HepG2 (cell line): Measurements from ENCODE around the gene TACC3. TPM values are rescaled to one million over a fixed set of nuclear protein-coding genes. Genes with fewer than 3 reads are reported as not detected.

Experiments used
- ATAC-seq: fragments of 200-7000 bp; cut with Tn5 transposase; 3 replicates; pipeline ENCODE4 v1.9.1; 2020; ENCODE audit warnings: mild to moderate bottlenecking, moderate library complexity
- BruUV-seq: library from RNA; stranded (reverse); fragments of 400-500 nt; replicated peaks from 2 replicates; lab custom pipeline; 2021; lab: Mats Ljungman, UMichigan
- CTCF ChIA-PET: fragments of 300-600 bp; formaldehyde crosslinking; extraction: SDS; loops from one replicate; lab custom pipeline; 2021; ENCODE audit warnings: low total read pairs, inconsistent platforms, low intra/inter-chr PET ratio; lab: Yijun Ruan, JAX
- POLR2A ChIA-PET: fragments of 350-600 bp; sonication (Branson Sonifier 250); formaldehyde crosslinking; loops from one replicate; lab custom pipeline; 2020; ENCODE audit warnings: antibody characterized with exemption, inconsistent platforms; lab: Yijun Ruan, JAX
- DNase-seq: peaks from one replicate; pipeline ENCODE4 v3.0.0-alpha.2; 2015; ENCODE audit warnings: low spot score
- FAIRE-seq: peaks from 3 replicates; lab custom pipeline; 2011; peaks lifted over from hg19 to GRCh38; lab: Jason Lieb, UNC
- H2AFZ ChIP-seq: one replicate; pipeline ENCODE4 v1.6.1; 2011; ENCODE audit warnings: low read length, inconsistent platforms
- H3K27ac ChIP-seq: fragments of 300-600 bp; 3 replicates; pipeline ENCODE4 v1.8.0; 2011; ENCODE audit warnings: mixed run types, mild to moderate bottlenecking, mixed read lengths, low read length, inconsistent platforms; ENCODE audit not compliant: insufficient read depth; ENCODE audit errors: extremely low read length
- H3K27me3 ChIP-seq, 2 experiments: fragments of 200-600 bp in 1 of 2; 2 replicates in 1 of 2; 3 replicates in 1 of 2; pipeline versions ENCODE4 v1.6.0 to v1.8.0; 2011; ENCODE audit warnings: low read length in 2 of 2, mild to moderate bottlenecking in 2 of 2, moderate library complexity in 2 of 2, inconsistent platforms in 1 of 2; ENCODE audit not compliant: insufficient read depth in 2 of 2, control insufficient read depth in 1 of 2
- H3K36me3 ChIP-seq, 2 experiments: fragments of 200-600 bp in 1 of 2; replicated peaks in 1 of 2; 2 replicates in 1 of 2; 3 replicates in 1 of 2; pipeline versions ENCODE4 v1.5.1 to v1.8.0; 2011; ENCODE audit warnings: low read length in 2 of 2, inconsistent platforms in 1 of 2; ENCODE audit not compliant: insufficient read depth in 2 of 2, control insufficient read depth in 1 of 2
- H3K4me1 ChIP-seq: 2 replicates; pipeline ENCODE4 v1.5.1; 2012; ENCODE audit warnings: low read length, inconsistent platforms; ENCODE audit not compliant: insufficient read depth
- H3K4me2 ChIP-seq: 2 replicates; pipeline ENCODE4 v1.6.0; 2011; ENCODE audit warnings: low read depth, low read length, inconsistent platforms
- H3K4me3 ChIP-seq, 3 experiments: fragments of 200-600 bp in 1 of 3; sonication (generic), shearing (Covaris generic) in 1 of 3; replicated peaks in 1 of 3; 2 replicates each; pipeline ENCODE4 v1.5.1; 2011 to 2016; ENCODE audit warnings: low read length in 3 of 3, inconsistent platforms in 2 of 3, low read depth in 2 of 3, mild to moderate bottlenecking in 2 of 3, control low read depth in 1 of 3, mixed read lengths in 1 of 3; ENCODE audit not compliant: insufficient read depth in 1 of 3
- H3K79me2 ChIP-seq: one replicate; pipeline ENCODE4 v1.6.1; 2011; ENCODE audit warnings: low read length, inconsistent platforms; ENCODE audit not compliant: insufficient read depth
- H3K9ac ChIP-seq: 2 replicates; pipeline ENCODE4 v1.6.0; 2011; ENCODE audit warnings: mild to moderate bottlenecking, low read depth, low read length, inconsistent platforms; ENCODE audit not compliant: insufficient read depth
- H3K9me3 ChIP-seq: 2 replicates; pipeline ENCODE4 v1.5.1; 2012; ENCODE audit warnings: mild to moderate bottlenecking, low read length
- H4K20me1 ChIP-seq: 2 replicates; pipeline ENCODE4 v1.6.0; 2011; ENCODE audit warnings: inconsistent platforms, mild to moderate bottlenecking, low read length, moderate library complexity; ENCODE audit not compliant: insufficient read depth
- AGO1 ChIP-seq: fragments of 200-400 bp; formaldehyde crosslinking; IDR thresholded peaks from 2 replicates; pipeline ENCODE4 v1.6.1; 2017; ENCODE audit warnings: mild to moderate bottlenecking, low read depth, low read length, moderate library complexity; ENCODE audit not compliant: poor library complexity, severe bottlenecking
- ARNT ChIP-seq: fragments of 450-650 bp; IDR thresholded peaks from 2 replicates; pipeline ENCODE4 v1.6.1; 2017
- CHD2 ChIP-seq: IDR thresholded peaks from 2 replicates; pipeline ENCODE4 v1.6.1; 2011; ENCODE audit warnings: low read depth, low read length, improper control_type of control experiment
- DBP ChIP-seq: sonication (generic); formaldehyde crosslinking; IDR thresholded peaks from 2 replicates; pipeline ENCODE4 v1.4.0; 2020; ENCODE audit warnings: missing genetic modification reagents; ENCODE audit errors: not compliant biosample characterization
- DR1 ChIP-seq: sonication (generic); formaldehyde crosslinking; IDR thresholded peaks from 2 replicates; pipeline ENCODE4 v1.8.0; 2021; ENCODE audit warnings: mild to moderate bottlenecking, missing genetic modification reagents, inconsistent platforms
- HNRNPK ChIP-seq: fragments of 200-400 bp; formaldehyde crosslinking; IDR thresholded peaks from 2 replicates; pipeline ENCODE4 v1.6.1; 2018; ENCODE audit warnings: low read length, low read depth, moderate library complexity, mild to moderate bottlenecking; ENCODE audit not compliant: poor library complexity, severe bottlenecking
- HNRNPL ChIP-seq: fragments of 200-400 bp; formaldehyde crosslinking; IDR thresholded peaks from 2 replicates; pipeline ENCODE4 v1.6.1; 2017; ENCODE audit warnings: mild to moderate bottlenecking, low read depth, low read length
- HNRNPUL1 ChIP-seq: fragments of 200-400 bp; formaldehyde crosslinking; IDR thresholded peaks from 2 replicates; pipeline ENCODE4 v1.6.1; 2017; ENCODE audit warnings: low read depth, mild to moderate bottlenecking, low read length, moderate library complexity
- MED8 ChIP-seq: sonication (generic); formaldehyde crosslinking; IDR thresholded peaks from 2 replicates; pipeline ENCODE4 v1.8.1; 2023; ENCODE audit warnings: mild to moderate bottlenecking, missing genetic modification reagents; ENCODE audit not compliant: insufficient replicate concordance
- NCOA1 ChIP-seq: sonication (generic); formaldehyde crosslinking; IDR thresholded peaks from 2 replicates; pipeline ENCODE4 v1.9.0; 2021; ENCODE audit warnings: missing genetic modification reagents
- THAP11 ChIP-seq: IDR thresholded peaks from 2 replicates; pipeline ENCODE4 v1.6.1; 2016; ENCODE audit warnings: missing biosample characterization, missing genetic modification reagents
- ZBTB7B ChIP-seq: sonication (generic); formaldehyde crosslinking; IDR thresholded peaks from 2 replicates; pipeline ENCODE4 v1.4.0; 2020; ENCODE audit warnings: missing genetic modification reagents
- ZNF136 ChIP-seq: sonication (generic); formaldehyde crosslinking; IDR thresholded peaks from 2 replicates; pipeline ENCODE4 v1.8.1; 2022; ENCODE audit warnings: low read depth, mild to moderate bottlenecking, moderate library complexity, missing genetic modification reagents
- ZNF235 ChIP-seq: sonication (generic); formaldehyde crosslinking; IDR thresholded peaks from 2 replicates; pipeline ENCODE4 v1.8.1; 2023; ENCODE audit warnings: mild to moderate bottlenecking, missing genetic modification reagents, borderline replicate concordance
- ZNF335 ChIP-seq: sonication (generic); formaldehyde crosslinking; IDR thresholded peaks from 2 replicates; pipeline ENCODE4 v1.4.0; 2020; ENCODE audit warnings: missing genetic modification reagents
- ZNF609 ChIP-seq: sonication (generic); formaldehyde crosslinking; IDR thresholded peaks from 2 replicates; pipeline ENCODE4 v1.4.0; 2020; ENCODE audit warnings: mild to moderate bottlenecking, missing genetic modification reagents, borderline replicate concordance
- ZNF619 ChIP-seq: sonication (generic); formaldehyde crosslinking; IDR thresholded peaks from 2 replicates; pipeline ENCODE4 v1.4.0; 2020; ENCODE audit warnings: mild to moderate bottlenecking, missing genetic modification reagents
- ZNF770 ChIP-seq: sonication (generic); formaldehyde crosslinking; IDR thresholded peaks from 2 replicates; pipeline ENCODE4 v1.5.0; 2020; ENCODE audit warnings: mild to moderate bottlenecking, missing genetic modification reagents
- WGBS: methylation state at CpG from one replicate; pipeline ENCODE4 v1.1.6; 2017; ENCODE audit warnings: low lambda C conversion rate; 5-methylcytosine and 5-hydroxymethylcytosine counted together
- in situ Hi-C: cut with HindIII; loops from 2 replicates; pipeline ENCODE4 v1.10.0; 2017; ENCODE audit warnings: low pct_unique_long_range_greater_than_20kb; ENCODE audit not compliant: extremely low pct_ligation_motif_present
- intact Hi-C: fragments of 100-400 bp; cut with micrococcal nuclease; formaldehyde crosslinking; loops from one replicate; pipeline ENCODE4 v1.10.0; 2022; ENCODE audit not compliant: unreplicated experiment
- polyA plus RNA-seq, 8 experiments: library from polyadenylated mRNA; depleted of rRNA in 3 of 8; stranded (reverse) in 7 of 8; unstranded in 1 of 8; fragments of >200 nt; fragmentation: Illumina TruSeq in 4 of 8; extraction: Trizol in 4 of 8; gene quantifications; 2 replicates each; pipeline versions ENCODE4 v1.2.1 to v1.2.3, GENCODE V29; 2011 to 2016; ENCODE audit warnings: low read depth in 4 of 8, missing spikeins in 1 of 8, mixed read lengths in 1 of 8; ENCODE audit not compliant: insufficient read depth in 1 of 8
- total RNA-seq, 5 experiments: library from RNA; depleted of rRNA; stranded (reverse); fragments of >200 nt; fragmentation: Illumina TruSeq; extraction: Trizol; gene quantifications; 2 replicates each; pipeline ENCODE4 v1.2.3, GENCODE V29; 2016; ENCODE audit warnings: low read depth in 1 of 5

The TACC3 gene
- total and polyA plus RNA-seq, 2 of the 13 experiments (the other 11 are each of a cell fraction or from before 2014, with no cell fraction given): 20.3 to 21.2 TPM

GRCh38 chr4:1769692-1770091 is 48.4 kb downstream of the TACC3 start:
- Histone ChIP-seq H4K20me1 (no peaks in the 10 kb centered on the region), H3K4me1 (peaks cover 87% of the 10 kb centered on the region), H3K27ac (peak overlapping the region; percentile 83), H3K9me3 (no peaks in the 10 kb centered on the region), H3K36me3 (no peaks in the 10 kb centered on the region), H3K27me3 (no peaks in the 10 kb centered on the region), H3K4me3 (no peak overlapping the region; a peak in 1 of 6 replicates), H3K79me2 (peaks cover 2% of the 10 kb centered on the region), H3K9ac (no peak overlapping the region), H3K4me2 (peak overlapping the region; percentile 18; the same call in 1 of the 2 replicates), H2AFZ (no peak overlapping the region)
- in situ Hi-C loops (no loop called here), intact Hi-C loops (no loop called here)
- DNase-seq (no peak), ATAC-seq (no peak), FAIRE-seq (no peak)
- ChIA-PET CTCF (interaction anchor here (1.4 kb wide), 1 partner anchor 40 kb away, joined by 3 read pairs; no protein-coding TSS in a partner anchor), POLR2A (interaction anchor here (0.6 to 34.3 kb wide), 3 partner anchors 18 to 79 kb away, joined by 5 to 1258 read pairs (median 9); partner anchors contain the start of gene FGFR3)
- BruUV-seq: no TSS peak
- no CpG with 5 or more reads among the region's 6 CpGs for WGBS
- TF ChIP-seq AGO1 (peak; percentile 20), ARNT (no peak), MED8 (CRISPR knock-in tag) (no peak), CHD2 (no peak), ZNF609 (CRISPR knock-in tag) (no peak), THAP11 (CRISPR knock-in tag) (no peak), DBP (no peak), DR1 (CRISPR knock-in tag) (no peak), HNRNPL (0 out of 2 replicates have a peak, but pooled peaks have one; percentile 28), ZBTB7B (CRISPR knock-in tag) (no peak), ZNF770 (CRISPR knock-in tag) (0 out of 2 replicates have a peak, but pooled peaks have one; percentile 36), HNRNPUL1 (no peak), ZNF136 (no peak), ZNF619 (CRISPR knock-in tag) (no peak), ZNF235 (no peak), ZNF335 (CRISPR knock-in tag) (no peak), HNRNPK (no peak), NCOA1 (CRISPR knock-in tag) (no peak)
